Measurements from ENCODE around the gene KRTAP3-3. TPM values are rescaled to one million over a fixed set of nuclear protein-coding genes. Genes with fewer than 3 reads are reported as not detected.
"Not testable (repeated sequence)": the region's sequence is repeated elsewhere in the genome, so short reads cannot be mapped to it uniquely, and the experiment has no call there.

Gene KRTAP3-3
- total RNA-seq (not detected), polyA plus RNA-seq (not detected)
- long read RNA-seq, donor 1, result 0 reads
- long read RNA-seq, donor 2, result 0 reads
- long read RNA-seq, donor 3, result 0 reads

DNA sequence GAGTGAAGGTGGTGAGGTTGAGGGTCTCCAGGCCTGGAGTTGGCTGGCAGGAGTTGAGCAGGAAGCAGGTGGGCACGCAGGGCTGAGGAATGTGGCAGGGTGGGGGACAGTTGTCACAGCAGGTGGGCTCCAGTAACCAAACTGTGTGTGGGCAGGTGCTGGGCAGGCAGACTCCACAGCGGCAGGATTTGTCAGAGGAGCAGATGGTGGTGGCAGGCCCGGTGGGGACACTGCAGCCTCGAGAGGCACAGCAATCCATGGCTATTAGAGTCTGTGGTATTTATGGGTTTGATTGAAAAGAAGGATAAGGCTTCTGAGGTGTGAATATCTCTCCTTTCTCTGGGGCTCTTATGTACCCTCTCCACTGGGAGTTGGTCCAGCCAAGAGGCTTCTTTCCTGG lies at the start of gene KRTAP3-3:
TSS of gene KRTAP3-3 (minus strand) at position 326 of the 400 bp plus-strand sequence. CDS start at position 259, 67 bp downstream.
- Histone ChIP-seq H3K4me1 (ENCODE audit: insufficient read depth) (no peaks in the 10 kb centered on the region), H3K27me3 (no peaks in the 10 kb centered on the region), H3K27ac (no peak within 1 kb of the TSS), H3K36me3 (no peaks in the 10 kb centered on the region), H3K4me3 (no peak within 1 kb of the TSS), H3K9me3 (no peaks in the 10 kb centered on the region)
- no peak for DNase-seq
- WGBS, 3 donors, result 26 to 45% (median 30%) methylated on average over 4 of the region's 4 CpGs
- intact Hi-C loops (cut with DNase I), result no loop called here
- TF ChIP-seq POLR2A (IDR thresholded peaks at IDR 0.05) (no peak), EP300 (IDR thresholded peaks at IDR 0.05) (no peak)
- TF ChIP-seq, protein P1, sequence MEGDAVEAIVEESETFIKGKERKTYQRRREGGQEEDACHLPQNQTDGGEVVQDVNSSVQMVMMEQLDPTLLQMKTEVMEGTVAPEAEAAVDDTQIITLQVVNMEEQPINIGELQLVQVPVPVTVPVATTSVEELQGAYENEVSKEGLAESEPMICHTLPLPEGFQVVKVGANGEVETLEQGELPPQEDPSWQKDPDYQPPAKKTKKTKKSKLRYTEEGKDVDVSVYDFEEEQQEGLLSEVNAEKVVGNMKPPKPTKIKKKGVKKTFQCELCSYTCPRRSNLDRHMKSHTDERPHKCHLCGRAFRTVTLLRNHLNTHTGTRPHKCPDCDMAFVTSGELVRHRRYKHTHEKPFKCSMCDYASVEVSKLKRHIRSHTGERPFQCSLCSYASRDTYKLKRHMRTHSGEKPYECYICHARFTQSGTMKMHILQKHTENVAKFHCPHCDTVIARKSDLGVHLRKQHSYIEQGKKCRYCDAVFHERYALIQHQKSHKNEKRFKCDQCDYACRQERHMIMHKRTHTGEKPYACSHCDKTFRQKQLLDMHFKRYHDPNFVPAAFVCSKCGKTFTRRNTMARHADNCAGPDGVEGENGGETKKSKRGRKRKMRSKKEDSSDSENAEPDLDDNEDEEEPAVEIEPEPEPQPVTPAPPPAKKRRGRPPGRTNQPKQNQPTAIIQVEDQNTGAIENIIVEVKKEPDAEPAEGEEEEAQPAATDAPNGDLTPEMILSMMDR (IDR thresholded peaks at IDR 0.05), result no peak

DNA sequence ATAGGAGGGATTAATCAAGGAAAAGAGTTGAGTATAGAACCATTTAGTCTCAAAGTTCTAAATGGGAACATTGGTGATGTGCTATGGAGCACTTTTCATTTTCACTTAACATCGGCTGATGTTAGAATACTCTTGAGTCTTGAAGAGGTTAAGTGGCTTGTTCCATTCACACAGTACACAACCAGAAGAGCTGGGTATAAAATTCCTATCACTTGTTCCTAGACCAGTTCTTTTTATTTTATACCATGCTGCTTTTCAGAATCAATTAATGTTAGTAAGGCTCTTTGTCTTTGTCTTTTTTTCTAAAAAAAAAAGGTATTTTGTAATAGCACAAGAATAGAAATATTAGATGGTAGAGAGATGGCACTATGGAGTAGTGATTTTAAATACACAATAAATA lies 49.0 kb upstream of the KRTAP3-3 start:
- Histone ChIP-seq H3K27ac (no peak overlapping the region), H3K9me3 (no peaks in the 10 kb centered on the region), H3K4me3 (no peak overlapping the region), H3K4me1 (ENCODE audit: insufficient read depth) (no peaks in the 10 kb centered on the region), H3K27me3 (no peaks in the 10 kb centered on the region), H3K36me3 (no peaks in the 10 kb centered on the region)
- intact Hi-C loops (cut with DNase I), result no loop called here
- WGBS, 3 donors, result 92 to 98% (median 96%) methylated on average over 1 of the region's 1 CpG
- no peak for DNase-seq
- no peak for TF ChIP-seq EP300 (IDR thresholded peaks at IDR 0.05)
- TF ChIP-seq, protein P1 (IDR thresholded peaks at IDR 0.05), result no peak
- TF ChIP-seq POLR2A (IDR thresholded peaks at IDR 0.05), result no peak

DNA sequence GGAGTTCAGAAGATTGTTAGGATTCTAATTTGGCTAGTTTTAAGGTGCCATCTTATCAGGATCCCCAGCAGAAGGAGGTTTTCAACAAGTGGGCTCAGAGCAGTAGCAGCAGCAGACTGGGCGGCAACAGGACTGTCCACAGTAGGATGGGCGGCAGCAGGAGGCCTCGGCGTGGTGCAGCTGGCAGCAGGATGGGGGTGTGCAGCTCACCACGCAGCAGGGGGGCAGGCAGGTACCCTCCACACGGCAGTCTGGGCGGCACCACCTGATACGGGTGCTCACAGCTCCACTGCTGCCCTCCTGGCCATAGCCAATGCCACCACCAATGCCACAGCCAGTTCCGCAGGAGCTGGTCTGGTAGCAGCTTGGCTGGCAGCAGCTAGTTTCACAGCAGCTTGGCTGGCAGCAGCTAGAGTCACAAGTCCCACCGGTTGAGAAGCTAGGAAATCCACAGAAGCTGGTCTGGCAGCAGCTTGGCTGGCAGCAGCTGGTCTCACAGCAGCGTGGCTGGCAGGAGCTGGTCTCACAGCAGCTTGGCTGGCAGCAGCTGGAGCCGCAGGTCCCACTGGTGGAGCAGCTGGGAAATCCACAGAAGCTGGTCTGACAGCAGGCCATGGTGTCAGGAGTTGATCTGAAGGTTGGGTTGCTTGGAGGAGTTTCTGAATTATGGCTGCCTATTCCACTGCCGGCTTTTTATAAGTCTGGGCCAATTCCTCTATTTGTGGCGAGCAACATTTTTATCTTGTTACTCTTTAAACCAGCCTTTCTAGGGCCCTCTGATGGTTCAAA lies 47.0 kb upstream of the KRTAP3-3 start, which contains the start of gene KRTAP1-1:
TSS of gene KRTAP1-1 (minus strand) at position 668 of the 789 bp plus-strand sequence. CDS start at position 615, 53 bp downstream.
- H3K27me3 ChIP-seq; DNase-seq; H3K4me3 ChIP-seq; H3K36me3 ChIP-seq; H3K4me1 ChIP-seq (ENCODE audit: insufficient read depth); H3K27ac ChIP-seq; H3K9me3 ChIP-seq; intact Hi-C loops (cut with DNase I): not testable (repeated sequence)
- WGBS, 3 donors, result 75 to 83% (median 76%) methylated on average over 14 of the region's 14 CpGs

DNA sequence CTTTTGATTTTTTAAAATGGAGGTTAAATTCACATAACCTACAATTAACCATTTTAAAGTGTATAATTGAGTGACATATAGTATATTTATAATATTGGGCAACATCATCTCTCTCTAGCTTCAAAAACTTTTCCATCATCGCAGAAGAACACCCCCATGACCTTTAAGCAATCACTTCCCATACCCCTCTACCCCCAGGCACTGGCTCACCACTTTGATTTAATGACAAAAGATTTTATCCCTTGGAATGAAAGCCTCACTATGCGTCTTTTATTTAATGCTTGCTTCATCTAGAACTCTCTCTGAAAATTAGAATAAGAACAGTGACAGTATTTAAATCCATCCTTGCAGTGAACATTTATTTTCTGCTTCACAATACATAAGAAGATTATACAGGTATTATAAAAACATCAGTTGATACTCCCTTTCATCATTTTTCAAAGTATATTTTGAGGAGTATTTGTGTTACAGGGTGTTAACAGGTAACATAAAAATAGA lies 43.9 kb upstream of the KRTAP3-3 start:
- no peaks in the 10 kb centered on the region for H3K9me3 ChIP-seq
- no peak for TF ChIP-seq EP300 (IDR thresholded peaks at IDR 0.05)
- TF ChIP-seq, protein P1 (IDR thresholded peaks at IDR 0.05), result no peak
- TF ChIP-seq POLR2A (IDR thresholded peaks at IDR 0.05), result no peak
- no peaks in the 10 kb centered on the region for H3K27me3 ChIP-seq
- intact Hi-C loops (cut with DNase I), result no loop called here
- H3K36me3 ChIP-seq, result no peaks in the 10 kb centered on the region
- no peak for DNase-seq
- WGBS, 3 donors, result 82 to 87% (median 85%) methylated on average over 2 of the region's 2 CpGs
- no peaks in the 10 kb centered on the region for H3K4me1 ChIP-seq (ENCODE audit: insufficient read depth)
- H3K27ac ChIP-seq, result no peak overlapping the region
- no peak overlapping the region for H3K4me3 ChIP-seq

DNA sequence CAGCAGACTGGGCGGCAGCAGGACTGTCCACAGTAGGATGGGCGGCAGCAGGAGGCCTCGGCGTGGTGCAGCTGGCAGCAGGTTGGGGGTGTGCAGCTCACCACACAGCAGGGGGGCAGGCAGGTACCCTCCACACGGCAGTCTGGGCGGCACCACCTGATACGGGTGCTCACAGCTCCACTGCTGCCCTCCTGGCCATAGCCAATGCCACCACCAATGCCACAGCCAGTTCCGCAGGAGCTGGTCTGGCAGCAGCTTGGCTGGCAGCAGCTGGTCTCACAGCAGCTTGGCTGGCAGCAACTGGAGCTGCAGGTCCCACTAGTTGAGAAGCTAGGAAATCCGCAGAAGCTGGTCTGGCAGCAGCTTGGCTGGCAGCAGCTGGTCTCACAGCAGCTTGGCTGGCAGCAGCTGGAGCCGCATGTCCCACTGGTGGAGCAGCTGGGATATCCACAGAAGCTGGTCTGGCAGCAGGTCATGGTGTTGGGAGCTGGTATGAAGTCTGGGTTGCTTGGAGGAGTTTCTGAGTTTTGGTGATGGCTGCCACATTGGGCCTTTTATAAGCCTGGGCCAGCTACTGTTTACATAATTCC lies 40.5 kb upstream of the KRTAP3-3 start, which contains the start of gene KRTAP1-3:
TSS of gene KRTAP1-3 (minus strand) at position 529 of the 590 bp plus-strand sequence. CDS start at position 476, 53 bp downstream.
- WGBS, 3 donors, result 81 to 93% (median 92%) methylated on average over 9 to 10 of the region's 10 CpGs
- intact Hi-C loops (cut with DNase I); H3K9me3 ChIP-seq; H3K27ac ChIP-seq; DNase-seq; H3K4me3 ChIP-seq; H3K36me3 ChIP-seq; H3K4me1 ChIP-seq (ENCODE audit: insufficient read depth); H3K27me3 ChIP-seq: not testable (repeated sequence)
